ENCODE measurements around the gene CCDC148.

Gene CCDC148

GRCh38 chr2:158130832-158131473 is 325.6 kb downstream of the CCDC148 start:
- TF ChIP-seq CTCF (IDR thresholded peaks at IDR 0.05; ENCODE audit: control insufficient read depth, insufficient read depth, low read depth, low read length, missing control alignments) = no peak
- H3K4me3 ChIP-seq (ENCODE audit: control insufficient read depth, low read depth, low read length) = no peak overlapping the region
- no peak for DNase-seq (ENCODE audit: low read depth)

- no peak overlapping the region for H3K4me3 ChIP-seq (ENCODE audit: control insufficient read depth, low read depth, low read length)
- TF ChIP-seq CTCF (IDR thresholded peaks at IDR 0.05; ENCODE audit: control insufficient read depth, insufficient read depth, low read depth, low read length, missing control alignments) = no peak
- no peak for DNase-seq (ENCODE audit: low read depth)
Measured at GRCh38 chr2:158129037-158129436, 327.5 kb downstream of the CCDC148 start.

- TF ChIP-seq CTCF (IDR thresholded peaks at IDR 0.05; ENCODE audit: control insufficient read depth, insufficient read depth, low read depth, low read length, missing control alignments) = no peak
- no peak for DNase-seq (ENCODE audit: low read depth)
- no peak overlapping the region for H3K4me3 ChIP-seq (ENCODE audit: control insufficient read depth, low read depth, low read length)
Measured at GRCh38 chr2:158128168-158128973, 328.2 kb downstream of the CCDC148 start.

- H3K4me3 ChIP-seq (ENCODE audit: control insufficient read depth, low read depth, low read length) = no peak overlapping the region
- TF ChIP-seq CTCF (IDR thresholded peaks at IDR 0.05; ENCODE audit: control insufficient read depth, insufficient read depth, low read depth, low read length, missing control alignments) = no peak
- no peak for DNase-seq (ENCODE audit: low read depth)
Measured at GRCh38 chr2:158127380-158127804, 329.2 kb downstream of the CCDC148 start.

- no peak for DNase-seq (ENCODE audit: low read depth)
- no peak for TF ChIP-seq CTCF (IDR thresholded peaks at IDR 0.05; ENCODE audit: control insufficient read depth, insufficient read depth, low read depth, low read length, missing control alignments)
- no peak overlapping the region for H3K4me3 ChIP-seq (ENCODE audit: control insufficient read depth, low read depth, low read length)
Measured at GRCh38 chr2:158125756-158126498, 330.6 kb downstream of the CCDC148 start.

- H3K4me3 ChIP-seq (ENCODE audit: control insufficient read depth, low read depth, low read length) = no peak overlapping the region
- no peak for TF ChIP-seq CTCF (IDR thresholded peaks at IDR 0.05; ENCODE audit: control insufficient read depth, insufficient read depth, low read depth, low read length, missing control alignments)
- DNase-seq (ENCODE audit: low read depth) = no peak
Measured at GRCh38 chr2:158124896-158125295, 331.7 kb downstream of the CCDC148 start.
